HEK293 (cell line): ENCODE results near the gene CTIF.

Experiments used
- CTCF ChIA-PET: fragments of 350-600 bp; formaldehyde crosslinking; extraction: SDS; loops from one replicate; lab custom pipeline; 2021; ENCODE audit warnings: antibody characterized with exemption; lab: Yijun Ruan, JAX
- POLR2A ChIA-PET: fragments of 300-600 bp; formaldehyde crosslinking; extraction: SDS; loops from one replicate; lab custom pipeline; 2020; ENCODE audit warnings: antibody characterized with exemption, inconsistent platforms; lab: Yijun Ruan, JAX
- H3K27ac ChIP-seq: fragments of 200-500 bp; sonication (Bioruptor generic); 2 replicates; pipeline ENCODE4 v1.5.1; 2014; ENCODE audit warnings: low read depth, low read length, control low read depth, inconsistent platforms; ENCODE audit errors: extremely low read depth
- H3K36me3 ChIP-seq, 2 experiments: fragments of 200-500 bp in 1 of 2; sonication (Bioruptor generic) in 1 of 2; 1 replicate in 1 of 2; 2 replicates in 1 of 2; pipeline ENCODE4 v1.5.1; 2014 to 2017; ENCODE audit warnings: inconsistent platforms in 2 of 2, low read length in 2 of 2; ENCODE audit not compliant: control insufficient read depth in 2 of 2, insufficient read depth in 1 of 2
- H3K4me1 ChIP-seq: fragments of 200-500 bp; sonication (Bioruptor generic); 2 replicates; pipeline ENCODE4 v1.5.1; 2014; ENCODE audit warnings: mild to moderate bottlenecking, low read length, inconsistent platforms; ENCODE audit not compliant: control insufficient read depth, insufficient read depth
- H3K4me3 ChIP-seq: 2 replicates; pipeline ENCODE4 v1.5.1; 2011; ENCODE audit warnings: low read depth, mild to moderate bottlenecking, control low read depth, low read length, moderate library complexity
- H3K9me3 ChIP-seq: fragments of 200-500 bp; sonication (Bioruptor generic); 2 replicates; pipeline ENCODE4 v1.5.1; 2014; ENCODE audit warnings: low read depth, low read length, inconsistent platforms; ENCODE audit not compliant: control insufficient read depth, insufficient read depth
- ATF2 ChIP-seq: fragments of 450-650 bp; formaldehyde crosslinking; IDR thresholded peaks from 2 replicates; pipeline ENCODE4 v1.5.1; 2016; ENCODE audit warnings: missing biosample characterization, missing genetic modification characterization, low read depth
- ZBTB1 ChIP-seq: fragments of 450-650 bp; formaldehyde crosslinking; IDR thresholded peaks from 2 replicates; pipeline ENCODE4 v1.5.1; 2016; ENCODE audit warnings: missing biosample characterization, missing genetic modification characterization
- ZBTB6 ChIP-seq: fragments of 450-650 bp; formaldehyde crosslinking; IDR thresholded peaks from 2 replicates; pipeline ENCODE4 v1.5.1; 2017; ENCODE audit warnings: missing biosample characterization, missing genetic modification characterization
- ZEB2 ChIP-seq: fragments of 450-650 bp; formaldehyde crosslinking; IDR thresholded peaks from 2 replicates; pipeline ENCODE4 v1.5.1; 2016; ENCODE audit warnings: missing biosample characterization, missing genetic modification characterization
- ZNF174 ChIP-seq: fragments of 450-650 bp; formaldehyde crosslinking; IDR thresholded peaks from 2 replicates; pipeline ENCODE4 v1.5.0; 2017; ENCODE audit warnings: missing biosample characterization, mild to moderate bottlenecking, missing genetic modification characterization
- ZNF239 ChIP-seq: fragments of 450-650 bp; formaldehyde crosslinking; IDR thresholded peaks from 2 replicates; pipeline ENCODE4 v1.5.1; 2016; ENCODE audit warnings: missing biosample characterization, missing genetic modification characterization
- ZNF274 ChIP-seq, 2 experiments: fragments of 200-500 bp in 1 of 2; fragments of 450-650 bp in 1 of 2; sonication (Bioruptor generic) in 1 of 2; formaldehyde crosslinking in 1 of 2; IDR thresholded peaks; 2 replicates each; pipeline versions ENCODE4 v1.5.1 to v1.6.1; 2014 to 2016; ENCODE audit warnings: borderline replicate concordance in 1 of 2, inconsistent platforms in 1 of 2, low read length in 1 of 2, missing biosample characterization in 1 of 2, missing genetic modification characterization in 1 of 2
- ZNF335 ChIP-seq: fragments of 450-650 bp; formaldehyde crosslinking; conservative IDR thresholded peaks from 2 replicates; pipeline ENCODE4 v1.5.1; 2016; ENCODE audit warnings: missing biosample characterization, missing genetic modification characterization
- ZNF341 ChIP-seq: fragments of 450-650 bp; formaldehyde crosslinking; IDR thresholded peaks from 2 replicates; pipeline ENCODE4; 2016; ENCODE audit warnings: low read depth, missing biosample characterization, missing genetic modification characterization
- ZNF350 ChIP-seq: fragments of 450-650 bp; formaldehyde crosslinking; IDR thresholded peaks from 2 replicates; pipeline ENCODE4 v1.5.0; 2017; ENCODE audit warnings: missing biosample characterization, mild to moderate bottlenecking, missing genetic modification characterization
- ZNF394 ChIP-seq: fragments of 450-650 bp; formaldehyde crosslinking; IDR thresholded peaks from 2 replicates; pipeline ENCODE4 v1.5.1; 2016; ENCODE audit warnings: missing biosample characterization, missing genetic modification characterization, mild to moderate bottlenecking, moderate library complexity, borderline replicate concordance
- ZNF510 ChIP-seq: fragments of 450-650 bp; formaldehyde crosslinking; IDR thresholded peaks from 2 replicates; pipeline ENCODE4 v1.5.1; 2018; ENCODE audit warnings: mild to moderate bottlenecking, missing genetic modification characterization, missing biosample characterization; ENCODE audit not compliant: insufficient replicate concordance
- ZNF518A ChIP-seq: fragments of 450-650 bp; formaldehyde crosslinking; conservative IDR thresholded peaks from 2 replicates; pipeline ENCODE4 v1.5.1; 2016; ENCODE audit warnings: low read depth, missing biosample characterization, missing genetic modification characterization
- ZNF549 ChIP-seq: fragments of 450-650 bp; IDR thresholded peaks from 2 replicates; pipeline ENCODE4 v1.5.1; 2018; ENCODE audit warnings: missing biosample characterization, missing genetic modification characterization, mild to moderate bottlenecking, inconsistent platforms, moderate library complexity
- ZNF558 ChIP-seq: fragments of 450-650 bp; formaldehyde crosslinking; IDR thresholded peaks from 2 replicates; pipeline ENCODE4 v1.5.1; 2016; ENCODE audit warnings: missing biosample characterization, missing genetic modification characterization
- ZNF571 ChIP-seq: fragments of 450-650 bp; formaldehyde crosslinking; IDR thresholded peaks from 2 replicates; pipeline ENCODE4 v1.5.0; 2017; ENCODE audit warnings: missing biosample characterization, missing genetic modification characterization
- ZNF624 ChIP-seq: fragments of 450-650 bp; formaldehyde crosslinking; IDR thresholded peaks from 2 replicates; pipeline ENCODE4 v1.5.1; 2017; ENCODE audit warnings: missing biosample characterization, missing genetic modification characterization
- ZNF645 ChIP-seq: fragments of 450-650 bp; formaldehyde crosslinking; IDR thresholded peaks from 2 replicates; pipeline ENCODE4; 2016; ENCODE audit warnings: missing biosample characterization, missing genetic modification characterization
- ZNF704 ChIP-seq: fragments of 450-650 bp; formaldehyde crosslinking; IDR thresholded peaks from 2 replicates; pipeline ENCODE4 v1.5.1; 2016; ENCODE audit warnings: missing biosample characterization, missing genetic modification characterization
- ZXDB ChIP-seq: fragments of 450-650 bp; formaldehyde crosslinking; IDR thresholded peaks from 2 replicates; pipeline ENCODE4 v1.5.1; 2016; ENCODE audit warnings: missing biosample characterization, missing genetic modification characterization

The CTIF gene

GRCh38 chr18:48778344-48779011 lies 239.6 kb downstream of the CTIF start:
- POLR2A ChIA-PET: no interaction called here
- Histone ChIP-seq H3K9me3 (no peaks in the 10 kb centered on the region), H3K27ac (no peak overlapping the region), H3K4me3 (no peak overlapping the region)
- CTCF ChIA-PET: interaction anchor here (0.6 to 3.1 kb wide), 12 partner anchors 8 to 459 kb away, joined by 3 to 28 read pairs (median 3); no protein-coding TSS in a partner anchor
- TF ChIP-seq ATF2 (tag by site-specific recombination) (no peak), ZNF341 (tag by site-specific recombination) (no peak), ZNF645 (tag by site-specific recombination) (no peak), ZNF335 (no peak), ZNF394 (tag by site-specific recombination) (no peak), ZXDB (tag by site-specific recombination) (no peak), ZNF239 (no peak), ZNF350 (tag by site-specific recombination) (no peak), ZEB2 (tag by site-specific recombination) (no peak), ZNF274 (IDR thresholded peaks at IDR 0.05; ENCODE audit: low read length) (no peak), ZNF274 (tag by site-specific recombination; IDR thresholded peaks at IDR 0.05; ENCODE audit: borderline replicate concordance) (no peak), ZNF558 (tag by site-specific recombination) (no peak), ZBTB6 (tag by site-specific recombination) (no peak), ZBTB1 (tag by site-specific recombination) (no peak), ZNF549 (no peak), ZNF704 (tag by site-specific recombination) (no peak), ZNF518A (tag by site-specific recombination) (no peak), ZNF510 (tag by site-specific recombination) (no peak), ZNF174 (tag by site-specific recombination) (no peak), ZNF571 (tag by site-specific recombination) (no peak), ZNF624 (no peak)
- TF ChIP-seq, all 188 proteins: peak for 0
- Histone ChIP-seq H3K4me1 (peaks cover 11% of the 10 kb centered on the region; the same call in 1 of the 2 replicates), H3K36me3 (no peaks in the 10 kb centered on the region)
